Stimulated activated CD4-positive, alpha-beta T cell treated with anti-CD3 and anti-CD28 coated beads, TNF-alpha, amount 100 ng/mL, for 24 hours (primary cell): Measurements from ENCODE around the gene LMCD1.

Experiments
- DNase-seq, 3 experiments: peaks; one replicate each; pipeline ENCODE4 v3.0.0-alpha.2; 2020; ENCODE audit warnings: low read depth in 3 of 3

Gene LMCD1

GRCh38 chr3:8505621-8506020 is 4.0 kb downstream of the LMCD1 start:
- no peak for DNase-seq

GRCh38 chr3:8506571-8507061 is 5.0 kb downstream of the LMCD1 start:
- no peak for DNase-seq

GRCh38 chr3:8507496-8507895 is 5.9 kb downstream of the LMCD1 start:
- DNase-seq = no peak

- DNase-seq = no peak
These were observed 8.3 kb downstream of the LMCD1 start for GRCh38 chr3:8509961-8510360.

- no peak for DNase-seq
These were observed 10.6 kb downstream of the LMCD1 start for GRCh38 chr3:8512234-8512633.

- no peak for DNase-seq
These were observed 14.5 kb downstream of the LMCD1 start for GRCh38 chr3:8516047-8516661.

- no peak for DNase-seq
These were observed 15.2 kb downstream of the LMCD1 start for GRCh38 chr3:8516783-8517182.

GRCh38 chr3:8517487-8517886 is 15.9 kb downstream of the LMCD1 start:
- DNase-seq = no peak

GRCh38 chr3:8518138-8518537 is 16.5 kb downstream of the LMCD1 start:
- DNase-seq = no peak

GRCh38 chr3:8519156-8519555 is 17.5 kb downstream of the LMCD1 start:
- DNase-seq = no peak

GRCh38 chr3:8519774-8520448 is 18.3 kb downstream of the LMCD1 start:
- DNase-seq = no peak

- DNase-seq = no peak
These were observed 19.3 kb downstream of the LMCD1 start for GRCh38 chr3:8520816-8521403.

GRCh38 chr3:8523041-8523440 is 21.4 kb downstream of the LMCD1 start:
- no peak for DNase-seq

GRCh38 chr3:8524249-8524648 is 22.6 kb downstream of the LMCD1 start:
- no peak for DNase-seq

GRCh38 chr3:8524656-8525399 is 23.2 kb downstream of the LMCD1 start:
- DNase-seq = no peak

- DNase-seq = no peak
These were observed 24.3 kb downstream of the LMCD1 start for GRCh38 chr3:8525893-8526292.

- no peak for DNase-seq
These were observed 27.6 kb downstream of the LMCD1 start for GRCh38 chr3:8529181-8529637.

GRCh38 chr3:8529738-8530525 is 28.3 kb downstream of the LMCD1 start:
- no peak for DNase-seq

GRCh38 chr3:8530581-8530980 is 29.0 kb downstream of the LMCD1 start:
- DNase-seq = no peak

GRCh38 chr3:8532251-8532871 is 30.7 kb downstream of the LMCD1 start:
- DNase-seq = no peak
